HG02938 (cell line): ENCODE results near the gene COG6.

Experiments
- ATAC-seq: cut with Tn5 transposase; IDR thresholded peaks from one replicate; pipeline ENCODE4 v1.9.1; 2021; ENCODE audit warnings: mild to moderate bottlenecking, moderate library complexity; ENCODE audit not compliant: unreplicated experiment

The COG6 gene

GRCh38 chr13:39655569-39656324 is at the start of gene COG6:
Gene COG6 (plus strand): TSS chr13:39655662. CDS start chr13:39655727, 65 bp downstream.
- peak; percentile 92 for ATAC-seq

GRCh38 chr13:39605677-39606320 is 49.7 kb upstream of the COG6 start:
- ATAC-seq = no peak

- no peak for ATAC-seq
These were observed 47.6 kb upstream of the COG6 start for GRCh38 chr13:39607876-39608275.

GRCh38 chr13:39612023-39612637 is 43.3 kb upstream of the COG6 start:
- ATAC-seq = peak; percentile 60

- peak; percentile 68 for ATAC-seq
These were observed 39.3 kb upstream of the COG6 start for GRCh38 chr13:39616087-39616694.

- no peak for ATAC-seq
These were observed 36.9 kb upstream of the COG6 start for GRCh38 chr13:39618561-39618960.

- ATAC-seq = no peak
These were observed 32.0 kb upstream of the COG6 start for GRCh38 chr13:39623466-39623865.

GRCh38 chr13:39631307-39631706 is 24.2 kb upstream of the COG6 start:
- no peak for ATAC-seq

- ATAC-seq = no peak
These were observed 22.5 kb upstream of the COG6 start for GRCh38 chr13:39632994-39633393.

GRCh38 chr13:39635564-39635963 is 19.9 kb upstream of the COG6 start:
- ATAC-seq = no peak

GRCh38 chr13:39637890-39638289 is 17.6 kb upstream of the COG6 start:
- no peak for ATAC-seq

- no peak for ATAC-seq
These were observed 13.8 kb upstream of the COG6 start for GRCh38 chr13:39641645-39642044.

- ATAC-seq = no peak
These were observed 9.3 kb upstream of the COG6 start for GRCh38 chr13:39646122-39646521.

- no peak for ATAC-seq
These were observed 357 bp upstream of the COG6 start for GRCh38 chr13:39655041-39655568.

- ATAC-seq = peak; percentile 16
These were observed 839 bp downstream of the COG6 start for GRCh38 chr13:39656325-39656677.

- no peak for ATAC-seq
These were observed 8.0 kb downstream of the COG6 start for GRCh38 chr13:39663508-39663907.

- no peak for ATAC-seq
These were observed 8.5 kb downstream of the COG6 start for GRCh38 chr13:39663958-39664357.

GRCh38 chr13:39665763-39666162 is 10.3 kb downstream of the COG6 start:
- ATAC-seq = no peak

- ATAC-seq = no peak
These were observed 15.0 kb downstream of the COG6 start for GRCh38 chr13:39670445-39670844.

- no peak for ATAC-seq
These were observed 17.1 kb downstream of the COG6 start for GRCh38 chr13:39672378-39673132.

- no peak for ATAC-seq
These were observed 20.4 kb downstream of the COG6 start for GRCh38 chr13:39675904-39676303.
